ENCODE data around the gene CEBPG. TPM values are rescaled to one million over a fixed set of nuclear protein-coding genes. Genes with fewer than 3 reads are reported as not detected.

The CEBPG gene
- total and polyA plus RNA-seq, 12 donors, result 10.4 to 22.2 (median 14.3) TPM

DNA sequence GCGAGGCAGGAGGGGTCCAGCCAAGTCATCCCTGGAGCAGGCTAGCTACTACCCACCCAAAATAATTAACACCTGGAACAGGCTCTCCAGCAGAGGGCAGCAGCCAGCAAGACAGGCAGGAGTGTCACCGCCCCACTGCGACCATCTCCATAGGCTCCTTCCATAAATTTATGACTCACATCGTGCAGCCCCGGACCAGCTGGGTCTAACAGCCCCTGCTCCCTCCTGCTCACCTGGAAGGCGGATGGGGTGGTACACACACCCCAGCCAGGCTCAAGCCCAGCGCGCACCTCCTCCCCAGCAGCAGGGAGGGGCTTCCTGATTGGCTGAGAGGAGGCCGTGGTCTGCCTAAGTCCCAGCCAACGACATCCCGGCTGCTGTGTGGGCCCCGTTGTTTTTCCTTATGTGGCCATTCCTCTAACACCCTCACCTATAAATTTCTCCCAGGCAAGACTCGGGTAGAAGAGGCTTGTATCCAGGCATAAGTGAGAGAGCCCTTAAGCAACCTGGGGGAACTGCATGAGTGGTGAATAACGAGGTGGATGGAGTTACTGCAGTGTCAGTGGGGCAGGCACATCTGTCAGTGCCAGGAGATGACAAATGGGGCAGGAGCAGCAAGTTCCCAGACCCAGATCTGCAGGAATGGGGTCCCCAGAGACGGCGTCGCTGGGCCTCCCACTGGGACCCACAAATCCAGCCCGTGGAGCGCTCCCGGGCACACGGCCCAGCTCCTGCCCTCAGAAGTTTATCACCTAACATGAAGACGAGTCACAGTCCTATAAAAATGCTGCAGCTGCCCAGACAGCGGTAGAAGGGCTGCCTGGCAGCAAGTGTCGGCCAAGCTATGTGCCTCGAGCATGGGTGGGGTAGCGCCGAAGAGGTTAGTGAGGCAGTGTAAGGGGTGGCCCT, 43.1 kb downstream of the CEBPG start:
- ATAC-seq, result peak in 7 of 8 donors; percentile 28 to 69 (median 57)
- 34 to 46% methylated on average over 27 of the region's 27 CpGs for WGBS, 2 donors
- Histone ChIP-seq H3K4me1 (peaks cover 0 to 8% (median 0%) of the 10 kb centered on the region in 9 donors), H3K36me3 (peaks cover 0 to 2% (median 0%) of the 10 kb centered on the region in 9 donors), H3K9me3 (no peaks in the 10 kb centered on the region), H3K27ac (no peak overlapping the region), H3K4me3 (peak overlapping the region in 2 of 10 donors; percentile 4 to 6), H3K27me3 (no peaks in the 10 kb centered on the region)
- intact Hi-C loops (cut with DNase I), result loop anchor here in 2 of 10 donors (5.0 kb wide), 1 partner anchor 356 kb away; no protein-coding TSS in a partner anchor
- TF ChIP-seq, protein P1, sequence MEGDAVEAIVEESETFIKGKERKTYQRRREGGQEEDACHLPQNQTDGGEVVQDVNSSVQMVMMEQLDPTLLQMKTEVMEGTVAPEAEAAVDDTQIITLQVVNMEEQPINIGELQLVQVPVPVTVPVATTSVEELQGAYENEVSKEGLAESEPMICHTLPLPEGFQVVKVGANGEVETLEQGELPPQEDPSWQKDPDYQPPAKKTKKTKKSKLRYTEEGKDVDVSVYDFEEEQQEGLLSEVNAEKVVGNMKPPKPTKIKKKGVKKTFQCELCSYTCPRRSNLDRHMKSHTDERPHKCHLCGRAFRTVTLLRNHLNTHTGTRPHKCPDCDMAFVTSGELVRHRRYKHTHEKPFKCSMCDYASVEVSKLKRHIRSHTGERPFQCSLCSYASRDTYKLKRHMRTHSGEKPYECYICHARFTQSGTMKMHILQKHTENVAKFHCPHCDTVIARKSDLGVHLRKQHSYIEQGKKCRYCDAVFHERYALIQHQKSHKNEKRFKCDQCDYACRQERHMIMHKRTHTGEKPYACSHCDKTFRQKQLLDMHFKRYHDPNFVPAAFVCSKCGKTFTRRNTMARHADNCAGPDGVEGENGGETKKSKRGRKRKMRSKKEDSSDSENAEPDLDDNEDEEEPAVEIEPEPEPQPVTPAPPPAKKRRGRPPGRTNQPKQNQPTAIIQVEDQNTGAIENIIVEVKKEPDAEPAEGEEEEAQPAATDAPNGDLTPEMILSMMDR (IDR thresholded peaks at IDR 0.05), result peak; percentile 35 to 73 (median 65)
- DNase-seq, result peak; percentile 45 to 57

DNA sequence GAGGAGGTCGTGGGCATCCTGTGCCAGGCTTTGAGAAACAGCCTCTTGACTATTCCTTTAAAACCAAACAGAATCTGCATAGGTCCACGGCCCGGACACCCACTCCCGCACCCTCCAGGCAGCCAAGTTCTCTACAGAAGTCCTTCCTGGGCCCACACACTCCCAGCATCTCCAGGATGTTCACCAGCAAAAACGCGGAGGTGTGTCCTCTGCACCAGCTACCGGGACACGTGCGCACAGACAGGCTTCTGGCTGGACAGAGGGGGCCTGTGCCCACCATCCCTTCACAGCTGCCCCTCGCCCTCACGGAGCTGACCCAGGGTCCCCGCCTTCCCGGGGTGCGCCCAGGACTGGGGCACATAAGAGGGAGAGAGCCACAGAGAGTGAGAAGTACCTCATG, 44.2 kb downstream of the CEBPG start:
- Histone ChIP-seq H3K4me1 (peaks cover 0 to 8% (median 0%) of the 10 kb centered on the region in 9 donors), H3K4me3 (no peak overlapping the region), H3K9me3 (no peaks in the 10 kb centered on the region), H3K36me3 (no peaks in the 10 kb centered on the region), H3K27ac (no peak overlapping the region), H3K27me3 (no peaks in the 10 kb centered on the region)
- TF ChIP-seq, protein P1 (IDR thresholded peaks at IDR 0.05), result no peak
- 92 to 96% methylated on average over 14 of the region's 14 CpGs for WGBS, 2 donors
- intact Hi-C loops (cut with DNase I), result loop anchor here in 2 of 10 donors (5.0 kb wide), 1 partner anchor 355 kb away; no protein-coding TSS in a partner anchor
- ATAC-seq (no peak), DNase-seq (no peak)

DNA sequence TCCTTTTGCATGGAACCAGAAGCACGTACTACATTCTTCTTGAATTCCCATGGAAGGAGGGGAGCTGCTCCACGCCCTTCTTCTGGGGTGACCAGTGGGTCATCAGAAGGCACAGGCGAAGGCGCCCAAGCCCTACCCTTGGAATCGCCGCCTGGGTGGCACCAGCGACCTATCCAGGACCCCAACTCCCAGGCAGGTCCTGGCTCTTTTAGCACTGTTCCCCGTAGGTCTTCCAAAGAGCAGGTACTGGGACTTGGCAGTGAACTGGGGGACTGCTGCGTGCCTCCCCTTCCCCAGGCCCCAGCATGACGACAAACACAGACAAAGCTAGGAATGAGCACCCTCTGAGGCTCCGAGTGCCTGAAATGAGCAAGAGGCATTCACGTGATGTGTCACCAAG, 45.0 kb downstream of the CEBPG start:
- Histone ChIP-seq H3K9me3 (no peaks in the 10 kb centered on the region), H3K4me1 (peaks cover 0 to 8% (median 0%) of the 10 kb centered on the region in 9 donors), H3K27ac (no peak overlapping the region), H3K27me3 (no peaks in the 10 kb centered on the region), H3K4me3 (no peak overlapping the region), H3K36me3 (no peaks in the 10 kb centered on the region)
- TF ChIP-seq, protein P1 (IDR thresholded peaks at IDR 0.05), result no peak
- intact Hi-C loops (cut with DNase I), result loop anchor here in 2 of 10 donors (5.0 kb wide), 1 partner anchor 354 kb away; no protein-coding TSS in a partner anchor
- DNase-seq (no peak), ATAC-seq (no peak)
- 92 to 95% methylated on average over 12 of the region's 12 CpGs for WGBS, 2 donors

DNA sequence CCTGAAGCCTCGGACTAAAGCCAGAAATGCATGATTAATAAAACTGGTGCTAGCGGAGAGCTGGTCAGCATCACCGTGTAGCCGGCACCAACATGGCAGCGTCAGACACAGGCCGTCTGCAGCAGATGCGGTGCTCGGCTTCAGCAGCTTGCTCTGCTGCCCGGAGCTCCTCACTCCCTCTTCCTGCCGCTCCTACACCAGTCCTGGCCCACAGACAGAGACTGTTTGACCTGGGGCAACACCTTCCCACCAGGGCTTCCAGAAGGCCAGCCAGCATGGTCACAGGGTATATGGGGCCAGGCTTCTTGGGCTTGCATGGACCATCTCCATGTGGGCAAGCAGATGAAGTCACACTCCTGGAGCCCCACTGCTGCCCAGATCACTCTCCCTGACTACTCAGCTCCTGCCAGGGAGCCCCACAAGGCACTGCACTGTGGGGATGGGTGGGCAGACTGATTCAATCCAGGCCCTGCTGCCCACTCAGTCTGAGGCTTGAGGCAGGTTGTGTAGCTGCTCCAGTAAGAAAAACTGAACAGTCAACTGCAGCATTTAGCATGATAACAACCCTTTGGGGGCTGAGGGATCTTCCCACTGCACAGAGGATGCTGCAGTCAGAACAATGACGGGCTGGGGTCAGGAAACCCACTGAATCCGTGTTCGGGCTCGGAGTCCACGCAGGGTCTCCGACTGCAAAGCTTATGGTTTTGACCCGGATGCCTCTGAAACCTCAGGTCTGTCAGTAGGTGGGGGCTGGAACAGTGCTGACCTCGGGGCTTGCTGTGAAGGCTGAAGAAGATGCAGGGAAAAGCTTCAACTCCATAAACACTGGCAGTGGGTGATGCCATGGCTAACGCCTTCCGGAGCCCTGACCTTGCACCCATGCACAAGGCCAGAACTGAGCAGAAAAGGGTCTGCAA, 45.6 kb downstream of the CEBPG start:
- Histone ChIP-seq H3K9me3 (no peaks in the 10 kb centered on the region), H3K27ac (no peak overlapping the region), H3K4me1 (peaks cover 0 to 8% (median 0%) of the 10 kb centered on the region in 9 donors), H3K27me3 (no peaks in the 10 kb centered on the region), H3K36me3 (no peaks in the 10 kb centered on the region), H3K4me3 (no peak overlapping the region)
- intact Hi-C loops (cut with DNase I), result loop anchor here in 2 of 10 donors (5.0 kb wide), 1 partner anchor 353 kb away; no protein-coding TSS in a partner anchor
- TF ChIP-seq, protein P1 (IDR thresholded peaks at IDR 0.05), result no peak
- DNase-seq, result no peak
- 88% methylated on average over 20 of the region's 20 CpGs for WGBS, 2 donors
- no peak for ATAC-seq
